Measurements from ENCODE around the gene PPP2R3C.

GRCh38 chr14:35124127-35124526 lies 2.3 kb upstream of the PPP2R3C start:
- no peak for TF ChIP-seq ZNF274 (IDR thresholded peaks at IDR 0.05; ENCODE audit: low read depth, low read length)
- no peak for TF ChIP-seq YY1 (IDR thresholded peaks at IDR 0.05; ENCODE audit: insufficient read depth, insufficient read length)
- TF ChIP-seq SUZ12 (IDR thresholded peaks at IDR 0.05; ENCODE audit: extremely low read depth, insufficient read depth, insufficient read length), result no peak
